ENCODE measurements around the gene TRIM64. TPM values are rescaled to one million over a fixed set of nuclear protein-coding genes. Genes with fewer than 3 reads are reported as not detected.
"Not testable (repeated sequence)": the region's sequence is repeated elsewhere in the genome, so short reads cannot be mapped to it uniquely, and the experiment has no call there.

The TRIM64 gene
- polyA plus RNA-seq (2013, experiment 1 of 2; ENCODE audit: insufficient read length), result not detected
- not detected for polyA plus RNA-seq (2013, experiment 2 of 2; ENCODE audit: insufficient read length)

- DNase-seq, result not testable (repeated sequence)
Measured at GRCh38 chr11:89965737-89966136, at the start of gene TRIM64. TSS of gene TRIM64 (plus strand) at chr11:89966037. CDS start at chr11:89968504, 2,467 bp downstream.

GRCh38 chr11:89922195-89922660, 43.6 kb upstream of the TRIM64 start, which contains the start of gene TRIM49D1:
TSS of gene TRIM49D1 (minus strand) at chr11:89922245. CDS start at chr11:89917710, 4,535 bp downstream.
- no peak for DNase-seq

- not testable (repeated sequence) for DNase-seq
Measured at GRCh38 chr11:89923764-89924163, 42.1 kb upstream of the TRIM64 start, which contains the start of gene TRIM49D2. TSS of gene TRIM49D2 (plus strand) at chr11:89924064. CDS start at chr11:89926762, 2,698 bp downstream.

GRCh38 chr11:89960833-89961232, 5.0 kb upstream of the TRIM64 start:
- DNase-seq, result not testable (repeated sequence)

All from fibroblast of skin of back (primary cell).